Epidermal melanocyte (primary cell): ENCODE results near the gene FAM117B.
"Not testable (repeated sequence)": the region's sequence is repeated elsewhere in the genome, so short reads cannot be mapped to it uniquely, and the experiment has no call there.

Experiments used
- DNase-seq: peaks from one replicate; pipeline ENCODE4 v3.0.0; 2011; ENCODE audit warnings: low spot score; ENCODE audit not compliant: insufficient read length

Gene FAM117B

DNA sequence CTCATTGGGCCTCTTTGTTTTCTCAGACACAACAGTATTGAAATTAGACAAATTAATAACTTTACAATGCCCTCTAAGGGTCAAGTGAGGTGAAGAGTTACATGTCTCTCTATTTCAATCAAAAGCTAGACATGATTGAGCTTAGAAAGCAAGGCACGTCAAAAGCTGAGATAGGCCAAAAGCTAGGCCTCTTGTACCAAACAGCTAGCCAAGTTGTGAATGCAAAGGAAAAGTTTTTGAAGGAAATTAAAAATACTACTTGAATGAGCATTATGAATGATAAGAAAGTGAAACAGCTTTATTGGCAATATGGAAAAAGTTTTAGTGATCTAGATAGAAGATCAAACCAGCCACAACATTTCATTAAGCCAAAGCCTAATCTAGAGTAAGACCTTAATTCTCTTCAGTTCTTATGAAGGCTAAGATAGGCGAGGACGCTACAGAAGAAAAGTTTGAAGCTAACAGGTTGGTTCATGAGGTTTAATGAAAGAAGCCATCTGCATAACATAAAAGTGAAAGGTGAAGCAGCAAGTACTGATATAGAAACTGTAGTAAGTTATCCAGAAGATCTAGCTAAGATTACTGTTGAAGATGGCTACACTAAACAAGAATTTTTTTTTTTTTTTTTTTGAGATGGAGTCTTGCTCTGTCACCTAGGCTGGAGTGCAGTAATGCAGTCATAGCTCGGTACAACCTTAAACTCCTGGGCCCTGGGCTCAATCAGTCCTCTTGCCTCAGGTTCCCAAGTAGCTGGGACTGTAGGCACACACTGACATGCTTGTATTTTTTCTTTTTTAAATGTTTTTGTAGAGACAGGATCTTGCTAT is 65.5 kb downstream of the FAM117B start:
- no peak for DNase-seq

DNA sequence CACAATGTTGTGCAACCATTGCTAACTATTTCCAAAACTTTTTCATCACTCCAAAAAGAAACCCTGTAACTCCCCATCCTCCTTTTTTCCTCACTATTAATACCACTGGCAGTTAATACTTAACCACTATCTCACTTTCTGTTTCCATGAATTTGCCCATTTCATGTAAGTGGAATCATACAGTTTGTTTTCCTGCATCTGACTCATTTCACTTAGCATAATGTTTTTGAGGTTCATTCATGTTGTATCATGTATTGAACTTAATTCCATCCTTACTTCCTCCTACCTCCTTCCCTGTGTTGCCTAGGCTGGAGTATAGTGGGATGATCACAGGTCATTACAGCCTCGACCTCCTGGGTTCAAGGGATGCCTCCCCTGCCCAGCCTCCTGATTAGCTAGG is 68.3 kb downstream of the FAM117B start:
- DNase-seq, result no peak

DNA sequence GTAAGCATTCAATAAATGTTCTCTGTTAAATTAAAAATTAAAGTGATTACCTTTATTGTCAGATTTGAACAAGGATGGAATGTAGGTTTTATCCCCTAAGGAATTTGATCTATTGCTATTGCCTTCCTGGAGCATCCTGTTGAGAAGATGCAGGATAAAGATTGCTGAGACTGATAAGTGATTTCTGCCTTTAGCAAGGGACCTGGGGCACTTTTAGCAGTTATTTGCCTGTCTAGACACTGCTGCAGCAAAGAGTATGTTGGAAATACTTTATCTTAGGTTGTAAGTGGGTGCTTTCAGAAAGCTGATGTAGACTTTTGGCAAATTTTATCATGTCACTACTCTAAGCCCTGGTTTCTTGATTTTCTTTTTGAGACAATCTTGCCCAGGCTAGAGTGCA is 69.5 kb downstream of the FAM117B start:
- DNase-seq, result no peak

GRCh38 chr2:202705446-202706020 is 70.8 kb downstream of the FAM117B start:
- DNase-seq, result no peak

DNA sequence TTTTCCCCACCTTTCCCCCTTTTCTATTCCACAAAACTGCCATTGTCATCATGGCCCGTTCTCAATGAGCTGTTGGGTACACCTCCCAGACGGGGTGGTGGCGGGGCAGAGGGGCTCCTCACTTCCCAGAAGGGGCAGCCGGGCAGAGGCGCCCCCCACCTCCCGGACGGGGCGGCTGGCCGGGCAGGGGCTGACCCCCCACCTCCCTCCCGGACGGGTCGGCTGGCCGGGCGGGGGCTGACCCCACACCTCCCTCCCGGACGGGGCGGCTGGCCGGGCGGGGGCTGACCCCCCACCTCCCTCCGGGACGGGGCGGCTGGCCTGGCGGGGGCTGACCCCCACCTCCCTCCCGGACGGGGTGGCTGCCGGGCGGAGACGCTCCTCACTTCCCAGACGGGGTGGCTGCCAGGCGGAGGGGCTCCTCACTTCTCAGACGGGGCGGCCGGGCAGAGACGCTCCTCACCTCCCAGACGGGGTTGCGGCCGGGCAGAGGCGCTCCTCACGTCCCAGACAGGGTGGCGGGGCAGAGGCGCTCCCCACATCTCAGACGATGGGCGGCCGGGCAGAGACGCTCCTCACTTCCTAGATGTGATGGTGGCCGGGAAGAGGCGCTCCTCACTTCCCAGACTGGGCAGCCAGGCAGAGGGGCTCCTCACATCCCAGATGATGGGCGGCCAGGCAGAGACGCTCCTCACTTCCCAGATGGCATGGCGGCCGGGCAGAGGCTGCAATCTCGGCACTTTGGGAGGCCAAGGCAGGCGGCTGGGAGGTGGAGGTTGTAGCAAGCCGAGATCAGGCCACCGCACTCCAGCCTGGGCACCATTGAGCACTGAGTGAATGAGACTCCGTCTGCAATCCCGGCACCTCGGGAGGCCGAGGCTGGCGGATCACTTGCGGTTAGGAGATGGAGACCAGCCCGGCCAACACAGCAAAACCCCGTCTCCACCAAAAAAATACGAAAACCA is 80.5 kb downstream of the FAM117B start:
- DNase-seq, result not testable (repeated sequence)

GRCh38 chr2:202716114-202716718 is 81.4 kb downstream of the FAM117B start:
- no peak for DNase-seq

DNA sequence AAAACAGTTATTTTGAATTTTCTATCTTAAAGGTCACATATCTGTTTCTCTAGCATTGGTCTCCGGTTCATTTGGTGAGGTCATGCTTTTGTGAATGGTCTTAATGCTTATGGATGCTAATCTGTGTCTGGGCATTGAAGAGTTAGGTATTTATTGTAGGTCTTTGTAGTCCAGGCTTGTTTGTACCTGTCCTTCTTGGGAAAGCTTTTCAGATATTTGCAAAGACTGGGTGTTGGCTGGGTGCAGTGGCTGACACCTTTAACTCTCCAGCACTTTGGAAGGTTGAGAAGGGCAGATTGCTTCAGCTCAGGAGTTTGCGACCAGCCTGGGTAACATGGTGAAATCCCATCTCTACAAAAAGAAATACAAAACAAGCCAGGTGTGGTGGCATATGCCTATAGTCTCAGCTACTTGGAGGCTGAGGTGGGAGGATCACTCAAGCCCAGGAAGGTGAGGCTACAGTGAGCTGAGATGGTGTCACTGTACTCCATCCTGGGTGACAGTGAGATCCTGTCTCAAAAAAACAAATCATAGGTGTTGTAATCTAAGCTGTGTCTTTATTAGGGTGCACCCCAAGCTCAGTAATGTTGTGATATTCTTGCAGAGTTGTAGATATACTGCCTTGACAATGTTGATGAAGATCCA is 82.3 kb downstream of the FAM117B start:
- DNase-seq, result no peak

- DNase-seq, result no peak
Observed at GRCh38 chr2:202717598-202718310, 83.0 kb downstream of the FAM117B start.

DNA sequence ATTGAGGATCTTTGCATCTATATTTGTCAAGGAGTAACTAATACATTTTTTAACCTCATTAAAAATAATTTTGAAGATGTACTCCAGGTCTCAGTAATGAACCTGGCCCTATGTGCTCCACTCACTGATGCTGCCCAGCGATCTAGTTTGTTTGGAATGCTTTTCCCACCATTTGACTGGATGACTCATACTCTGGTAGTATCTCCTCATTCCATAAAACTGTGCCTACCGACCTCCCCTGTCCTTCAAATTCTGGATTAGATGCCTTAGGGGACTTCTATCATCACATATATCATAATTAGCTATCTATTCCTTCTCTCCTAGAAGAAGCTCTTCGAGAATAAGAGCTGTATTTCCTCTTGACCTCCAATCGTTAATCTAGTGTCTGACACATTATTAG is 83.8 kb downstream of the FAM117B start:
- DNase-seq, result no peak

- no peak for DNase-seq
Observed at GRCh38 chr2:202720226-202720625, 85.5 kb downstream of the FAM117B start.

GRCh38 chr2:202721621-202722020 is 86.9 kb downstream of the FAM117B start:
- DNase-seq, result no peak

DNA sequence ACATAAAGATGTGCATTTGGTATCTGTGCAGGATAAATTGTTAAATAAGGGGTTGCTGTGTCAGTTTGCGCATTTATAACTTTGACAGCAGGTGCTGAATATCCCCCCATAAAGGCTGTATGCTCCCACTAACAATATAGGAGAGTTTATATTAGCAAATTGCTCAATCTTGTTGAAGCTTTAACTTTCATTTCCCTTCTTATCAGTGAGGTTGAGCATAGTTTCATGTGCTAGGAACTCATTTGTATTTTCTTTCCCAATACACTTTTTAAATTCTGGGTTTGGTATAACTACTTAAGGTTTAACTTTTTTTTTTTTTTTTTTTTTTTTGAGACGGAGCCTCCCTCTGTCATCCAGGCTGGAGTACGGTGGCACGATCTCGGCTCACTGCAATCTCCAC is 89.0 kb downstream of the FAM117B start:
- no peak for DNase-seq

GRCh38 chr2:202726070-202726469 is 91.3 kb downstream of the FAM117B start:
- no peak for DNase-seq

GRCh38 chr2:202736826-202737225 is 102.1 kb downstream of the FAM117B start:
- DNase-seq, result no peak

DNA sequence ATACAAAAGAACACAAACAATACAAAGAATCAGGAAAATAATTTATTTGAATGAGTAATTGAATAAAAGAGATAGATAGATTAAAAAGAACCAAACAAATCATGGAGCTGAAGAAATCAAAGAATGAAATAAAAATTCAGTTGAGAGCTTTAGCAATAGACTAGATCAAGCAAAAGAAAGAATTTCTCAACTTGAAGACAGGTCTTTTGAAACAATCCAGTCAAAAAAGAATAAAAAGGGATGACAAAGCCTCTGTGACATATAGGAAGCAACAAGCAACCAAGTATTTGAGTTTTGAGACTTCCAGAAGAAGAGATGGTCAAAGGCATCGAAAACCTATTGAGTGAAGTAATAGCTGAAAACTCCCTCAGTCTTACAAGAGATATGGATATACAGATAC is 108.8 kb downstream of the FAM117B start:
- DNase-seq, result no peak

GRCh38 chr2:202749477-202749876 is 114.7 kb downstream of the FAM117B start:
- no peak for DNase-seq

DNA sequence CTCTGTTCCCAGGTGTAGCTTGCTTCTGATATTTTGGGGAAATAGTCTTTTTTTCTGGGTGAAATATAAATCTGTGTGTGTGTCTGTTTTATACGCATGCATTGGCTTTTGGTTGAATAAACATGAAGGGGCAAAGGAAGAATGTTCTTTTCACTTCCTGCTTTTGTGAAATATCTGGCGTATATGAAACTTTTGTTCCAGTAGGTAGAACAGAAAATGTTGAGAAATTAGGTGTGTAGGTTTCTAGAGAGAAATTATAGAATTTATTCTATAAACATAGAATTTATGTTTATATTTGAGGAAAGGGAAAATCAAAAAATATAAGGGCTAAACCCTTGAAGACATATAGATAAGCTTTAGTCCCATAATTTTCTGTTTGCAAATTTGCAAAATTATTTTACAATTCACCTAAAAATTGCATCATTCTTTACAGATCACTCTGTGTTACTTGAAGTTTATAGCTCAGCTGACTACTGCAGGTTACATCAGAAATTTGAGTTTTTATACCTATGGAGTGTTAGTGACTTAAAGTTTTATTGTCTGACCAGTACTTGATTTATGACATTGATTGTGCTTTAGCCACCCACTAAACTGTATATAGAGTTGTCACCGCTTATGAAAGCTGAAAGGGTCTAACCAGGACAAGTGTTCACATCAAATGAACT is 116.1 kb downstream of the FAM117B start:
- no peak for DNase-seq

DNA sequence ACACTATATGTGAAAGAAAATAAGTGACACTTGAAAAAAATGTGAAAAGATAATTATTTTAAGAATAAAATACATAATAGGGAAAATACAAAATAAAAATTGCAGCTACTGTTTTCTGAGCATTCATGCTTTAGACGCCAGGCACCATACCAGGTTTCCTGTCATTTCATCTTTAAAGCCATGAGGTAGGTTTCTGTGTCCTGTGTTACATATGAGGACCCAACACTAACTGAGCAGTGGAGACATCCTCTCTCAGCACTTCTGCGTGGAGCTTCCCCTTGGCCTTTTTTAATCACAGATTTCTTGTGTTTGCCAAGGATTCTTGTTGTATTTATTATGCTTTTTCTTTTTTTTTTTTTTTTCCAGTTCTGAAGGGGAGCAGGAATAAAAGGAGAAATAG is 117.3 kb downstream of the FAM117B start:
- no peak for DNase-seq

- DNase-seq, result no peak
Observed at GRCh38 chr2:202754936-202755335, 120.2 kb downstream of the FAM117B start.

GRCh38 chr2:202756598-202756997 is 121.8 kb downstream of the FAM117B start:
- DNase-seq, result no peak
